NT2/D1 (cell line): ENCODE data around the gene CATSPERE.

Source experiments
- YY1 ChIP-seq: IDR thresholded peaks from 2 replicates; pipeline ENCODE4 v1.6.1; 2011; ENCODE audit not compliant: insufficient read length, insufficient read depth
- ZNF274 ChIP-seq: IDR thresholded peaks from 2 replicates; pipeline ENCODE4 v1.6.1; 2011; ENCODE audit warnings: mild to moderate bottlenecking, low read depth, low read length

GRCh38 chr1:244599937-244600350, 138.9 kb downstream of the CATSPERE start:
- TF ChIP-seq YY1 (no peak), ZNF274 (no peak)
